Activated CD8-positive, alpha-beta memory T cell treated with anti-CD3 and anti-CD28 coated beads for 24 hours (primary cell): Measurements from ENCODE around the gene EPHA5.

Experiments used
- DNase-seq: peaks from one replicate; pipeline ENCODE4 v3.0.0-alpha.2; 2020

Gene EPHA5

DNA sequence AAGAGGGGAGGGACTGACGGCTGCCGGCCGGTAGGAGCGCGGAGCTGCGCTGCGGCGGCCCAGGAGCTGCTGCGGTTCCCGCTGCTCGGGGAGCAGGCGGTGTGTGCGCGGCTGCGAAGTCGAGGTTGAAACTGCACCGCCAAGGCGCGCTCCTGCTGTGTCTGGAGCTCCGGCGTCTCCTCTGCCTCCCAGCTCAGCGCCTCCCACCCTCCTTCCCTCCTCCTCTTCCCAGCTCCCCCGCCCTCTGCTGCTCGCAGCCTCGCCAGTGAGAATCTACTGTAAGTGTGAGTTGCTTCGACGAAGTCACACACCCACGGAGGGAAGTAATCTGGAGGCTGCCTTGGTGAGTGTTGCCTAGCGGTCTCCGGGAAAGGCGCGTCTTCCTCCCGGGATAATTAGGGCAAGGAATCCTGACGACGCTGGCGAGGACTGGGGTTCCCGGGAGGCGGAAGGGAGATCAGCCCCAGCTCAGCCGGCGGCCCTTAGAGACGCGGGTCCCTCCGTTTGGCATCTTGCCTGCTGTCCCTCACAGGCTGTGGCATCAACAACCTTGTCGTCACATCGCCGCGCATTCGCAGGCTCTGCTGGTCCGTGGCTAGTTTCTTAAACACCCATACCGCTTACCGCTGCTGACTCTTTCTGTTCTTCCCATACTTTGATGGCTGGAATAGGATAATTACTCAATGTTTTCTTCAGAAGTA, at the start of gene EPHA5:
EPHA5 (minus strand) TSS at position 159 of the 701 bp plus-strand sequence. CDS start 747 bp downstream, outside the sequence.
- no peak for DNase-seq

DNA sequence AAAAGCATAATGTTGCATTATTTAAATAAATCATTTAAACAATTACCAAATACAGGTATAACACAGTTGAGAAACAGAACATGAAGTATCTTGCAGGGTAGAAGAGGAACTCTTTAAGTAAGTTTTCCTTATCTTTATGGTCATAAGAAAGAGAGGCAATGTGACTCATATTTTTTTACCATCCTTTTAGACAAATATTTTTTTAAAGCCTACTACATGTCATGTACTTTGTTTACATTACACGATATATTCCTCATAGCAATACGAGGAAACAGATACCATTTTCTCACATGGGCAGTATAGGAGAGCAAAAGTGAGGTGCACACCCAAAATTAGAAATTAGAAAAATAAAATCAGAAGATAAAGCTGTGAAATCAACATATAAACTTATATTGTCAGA, 49.3 kb upstream of the EPHA5 start:
- no peak for DNase-seq

GRCh38 chr4:65698631-65699030, 28.3 kb upstream of the EPHA5 start:
- DNase-seq, result no peak

- DNase-seq, result no peak
Observed at GRCh38 chr4:65696436-65696835, 26.1 kb upstream of the EPHA5 start.

DNA sequence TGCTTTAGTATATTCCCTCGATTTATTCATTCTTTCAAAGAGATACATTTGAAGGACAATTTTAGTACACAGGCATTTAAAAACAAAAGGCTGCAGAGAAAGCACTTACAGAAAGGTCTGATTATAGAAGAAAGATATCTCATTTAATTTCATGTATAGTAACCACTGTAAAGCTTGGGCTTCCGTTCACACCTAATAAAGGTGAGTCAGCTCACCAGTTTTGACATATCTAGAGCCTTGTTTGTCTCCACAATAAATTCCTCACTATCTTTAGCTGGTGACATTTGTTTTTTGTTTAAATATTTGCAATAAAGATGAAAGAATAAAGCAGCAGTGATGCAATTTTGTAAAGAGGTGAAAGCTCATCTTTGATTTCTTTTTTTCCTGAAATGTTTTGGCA, 1.1 kb upstream of the EPHA5 start:
- no peak for DNase-seq

DNA sequence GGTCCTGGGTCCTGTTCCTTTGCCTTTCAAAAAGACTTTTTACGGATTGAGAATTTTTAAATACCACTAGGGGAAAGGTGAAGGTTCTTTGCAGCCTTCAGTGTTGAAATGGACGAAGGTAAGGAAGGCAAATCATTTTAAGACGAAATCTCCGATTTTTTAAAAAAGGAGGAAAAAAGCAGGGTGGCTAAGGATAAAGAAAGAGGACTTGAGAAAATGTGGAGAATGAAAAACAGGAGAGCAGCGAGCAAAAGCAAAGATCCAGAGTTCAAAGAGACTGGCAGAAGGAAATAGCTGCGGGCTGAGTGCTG, 314 bp downstream of the EPHA5 start:
- DNase-seq, result no peak

GRCh38 chr4:65669111-65670019, 924 bp downstream of the EPHA5 start:
- DNase-seq, result no peak

DNA sequence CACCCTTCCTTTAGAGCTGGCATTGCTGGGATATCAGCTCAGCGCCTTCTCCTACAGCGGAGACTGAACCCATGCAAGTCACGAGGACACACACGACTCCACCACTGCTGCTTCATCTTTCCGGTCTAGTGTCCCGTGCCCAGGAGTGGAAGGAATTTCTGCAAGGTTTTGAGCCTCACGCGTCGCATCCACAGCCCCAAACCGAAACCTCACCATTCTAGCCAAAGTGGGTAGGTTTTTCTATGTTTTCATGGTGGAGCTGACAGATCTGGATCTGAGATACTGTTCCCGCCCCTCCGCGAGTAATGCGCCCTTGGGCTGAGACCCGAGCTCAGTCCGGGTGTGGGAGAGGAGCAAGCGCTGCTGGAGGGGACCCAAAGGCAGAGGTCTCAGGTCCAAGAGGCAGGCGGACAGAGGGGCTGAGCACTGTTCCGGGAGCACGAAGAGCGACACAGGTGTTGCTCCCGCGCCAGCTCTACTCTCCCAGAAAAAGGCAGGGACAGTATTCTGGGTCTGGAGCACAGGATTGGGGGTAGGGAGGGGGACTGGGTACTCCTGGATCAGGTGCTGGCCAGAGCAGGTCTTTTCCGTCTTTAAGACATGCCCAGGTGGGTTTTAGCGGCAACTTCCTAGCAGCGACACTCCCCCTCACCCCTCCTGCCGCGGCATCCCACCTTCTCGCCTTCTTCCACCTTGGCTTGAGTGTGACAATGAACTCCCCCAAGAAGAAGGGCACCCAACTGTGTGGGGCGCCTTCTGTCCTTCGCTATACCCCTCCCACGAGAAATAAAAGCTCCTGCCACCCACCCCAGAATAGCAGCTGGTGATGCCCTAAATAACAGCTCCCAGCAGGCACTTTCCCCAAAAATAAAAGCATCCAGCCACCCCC, 1.8 kb downstream of the EPHA5 start:
- no peak for DNase-seq

DNA sequence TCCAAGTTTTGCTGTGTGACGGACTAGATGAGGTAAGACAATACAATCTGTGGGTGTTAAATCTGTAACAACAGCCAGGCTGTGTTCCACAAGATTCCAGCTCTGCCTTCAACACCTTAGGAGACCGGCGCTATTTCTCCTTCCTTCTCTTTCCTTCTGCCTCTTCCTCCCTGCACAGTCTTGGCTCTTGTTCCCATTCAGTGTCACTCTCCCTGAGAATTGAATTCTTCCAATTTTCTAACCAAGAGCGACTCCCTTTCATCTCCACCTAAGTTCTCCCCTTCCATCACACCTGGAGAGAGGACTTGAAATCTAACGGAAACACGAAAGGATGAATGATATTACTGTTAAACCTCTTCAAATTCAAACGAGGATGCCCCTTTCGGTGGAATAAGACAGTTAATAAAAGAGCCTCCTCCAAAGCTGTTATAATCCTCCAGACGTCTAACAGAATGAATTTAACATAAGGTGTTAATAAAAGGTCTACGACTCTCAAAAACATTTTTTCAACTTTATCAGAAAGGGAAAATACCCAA, 2.7 kb downstream of the EPHA5 start:
- DNase-seq, result no peak

GRCh38 chr4:65665771-65666523, 4.3 kb downstream of the EPHA5 start:
- no peak for DNase-seq

- DNase-seq, result no peak
Observed at GRCh38 chr4:65661471-65661870, 8.8 kb downstream of the EPHA5 start.

DNA sequence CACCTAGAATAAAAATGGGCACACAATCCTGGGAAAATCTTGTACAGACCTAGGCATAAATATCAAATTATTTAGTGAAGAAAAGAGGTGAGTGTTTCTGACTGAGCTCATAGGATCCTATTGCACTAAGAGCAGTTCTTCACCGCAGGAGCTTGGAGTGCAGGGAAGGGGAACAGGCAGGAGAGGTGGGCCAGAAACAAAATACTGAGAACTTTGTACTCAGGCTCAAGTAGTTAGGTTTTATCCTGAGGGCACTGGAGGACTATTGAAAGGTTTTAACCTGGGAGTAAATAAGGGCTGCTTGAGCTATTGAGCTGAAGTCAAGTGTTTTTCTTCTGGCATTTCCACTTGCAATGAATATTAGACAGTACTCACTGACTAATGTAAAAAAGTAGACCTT, 12.2 kb downstream of the EPHA5 start:
- DNase-seq, result no peak

DNA sequence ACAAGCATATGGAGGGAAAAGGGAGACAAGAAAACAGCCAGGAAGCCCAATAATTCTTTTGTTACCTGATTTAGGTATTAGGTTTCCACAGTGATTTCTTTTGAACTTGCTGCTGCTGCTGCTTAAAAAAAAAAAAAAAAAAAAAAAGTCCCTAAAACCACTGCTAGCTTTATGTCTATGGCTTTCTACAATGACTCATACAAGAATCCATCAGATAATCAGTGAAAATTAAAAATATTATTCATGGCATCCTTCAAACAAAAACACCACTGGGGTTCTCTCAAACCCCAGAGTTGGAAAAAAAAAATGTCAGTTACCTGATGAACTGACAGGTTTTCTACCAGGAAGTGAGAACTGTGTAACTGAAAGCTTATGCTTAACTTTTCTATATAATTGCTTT, 14.3 kb downstream of the EPHA5 start:
- no peak for DNase-seq

- no peak for DNase-seq
Observed at GRCh38 chr4:65654976-65655375, 15.3 kb downstream of the EPHA5 start.

DNA sequence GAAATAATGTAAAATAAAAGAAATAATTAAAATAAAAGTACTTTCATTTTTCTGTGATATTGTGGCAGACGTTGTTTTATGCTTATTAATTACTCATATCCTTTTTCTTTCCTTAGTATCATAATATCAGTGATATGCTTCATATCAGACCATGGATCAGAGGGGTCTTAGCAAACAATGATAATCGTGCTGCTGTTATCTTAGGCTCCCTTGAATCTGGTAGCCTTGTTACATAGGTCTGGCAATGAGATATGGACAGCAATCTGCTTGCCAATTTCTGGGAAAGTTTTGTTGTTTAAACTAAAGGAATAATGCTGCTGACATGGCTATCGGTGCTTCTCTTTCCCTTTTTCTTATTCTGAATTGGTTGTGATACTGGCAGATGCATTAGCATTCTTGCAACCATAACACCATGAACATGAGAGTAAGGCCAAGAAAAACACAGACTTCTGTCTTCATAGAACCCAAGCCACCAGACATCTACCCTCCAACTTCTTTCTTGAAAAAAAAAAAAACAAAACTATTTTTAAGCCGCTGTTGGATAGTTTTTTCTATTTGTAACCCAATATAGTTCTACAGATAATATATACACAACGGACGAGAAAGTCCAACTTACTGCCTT, 16.4 kb downstream of the EPHA5 start:
- no peak for DNase-seq

- DNase-seq, result no peak
Observed at GRCh38 chr4:65651751-65652150, 18.5 kb downstream of the EPHA5 start.

GRCh38 chr4:65651031-65651430, 19.3 kb downstream of the EPHA5 start:
- DNase-seq, result no peak

DNA sequence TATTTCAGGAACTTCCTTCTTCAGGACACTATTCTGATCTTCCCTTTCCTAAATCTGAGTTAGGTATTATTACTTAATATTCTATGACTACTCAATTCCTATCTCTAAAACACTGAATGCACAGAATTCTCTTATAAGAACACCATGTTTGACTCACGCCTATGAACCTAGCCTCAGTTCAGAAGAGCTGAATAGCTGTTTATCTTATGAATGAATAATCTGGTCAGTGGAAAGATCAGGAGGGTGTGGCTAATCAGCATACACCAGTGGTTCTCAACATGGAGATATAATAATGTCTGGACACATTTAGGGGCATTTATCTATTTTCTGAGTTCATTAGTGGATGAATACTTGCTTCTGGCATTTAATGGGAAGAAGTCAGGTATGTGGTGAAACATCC, 24.2 kb downstream of the EPHA5 start:
- DNase-seq, result no peak

DNA sequence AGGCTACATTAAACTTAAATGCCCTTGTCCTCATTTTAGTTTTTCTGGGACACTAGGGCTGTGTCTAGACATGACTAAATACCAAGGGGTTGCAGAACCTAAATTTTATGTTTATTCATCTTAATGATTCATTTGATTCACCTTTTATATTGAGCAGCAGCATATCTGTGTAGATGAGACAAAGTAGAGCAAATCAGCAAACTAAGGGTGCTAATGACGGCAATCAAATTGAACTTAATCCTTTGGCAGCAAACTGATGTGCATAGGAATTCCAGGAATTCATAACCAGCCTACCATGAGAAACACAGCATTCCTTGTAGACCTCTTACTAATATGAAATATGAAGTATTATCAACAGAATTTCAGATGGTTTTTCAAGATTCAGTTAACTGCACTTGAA, 25.1 kb downstream of the EPHA5 start:
- no peak for DNase-seq

GRCh38 chr4:65635051-65635821, 35.1 kb downstream of the EPHA5 start:
- DNase-seq, result no peak

- DNase-seq, result no peak
Observed at GRCh38 chr4:65624651-65625050, 45.6 kb downstream of the EPHA5 start.
